H1 (cell line): ENCODE measurements around the gene FLT4. TPM values are rescaled to one million over a fixed set of nuclear protein-coding genes. Genes with fewer than 3 reads are reported as not detected.

ENCODE experiments used
- polyA plus RNA-seq, 7 experiments: library from polyadenylated mRNA; depleted of rRNA in 3 of 7; stranded (reverse) in 5 of 7; unstranded in 2 of 7; fragments of >200 nt in 5 of 7; fragments of 200-250 nt in 2 of 7; gene quantifications; 1 replicate in 5 of 7; 2 replicates in 1 of 7; 4 replicates in 1 of 7; pipeline versions ENCODE4 v1.2.1 to v1.2.3, GENCODE V29; 2011 to 2013; ENCODE audit warnings: missing spikeins in 2 of 7, mixed read lengths in 2 of 7
- total RNA-seq: library from RNA; stranded (reverse); fragmentation: NEBNext Ultra II Directional; extraction: Animal tissue kit (Norgen Biotek cat#: 25700); gene quantifications from 2 replicates; pipeline ENCODE4 v1.2.1, GENCODE V29; 2021
- TF ChIP-seq, protein P1 (sequence below): fragments of 300-600 bp; sonication (generic); IDR thresholded peaks from 2 replicates; pipeline ENCODE4 v1.7.1; 2012; ENCODE audit warnings: low read length, moderate library complexity, mild to moderate bottlenecking, inconsistent platforms; ENCODE audit not compliant: insufficient replicate concordance

The FLT4 gene
- total and polyA plus RNA-seq, 2 of the 8 experiments (the other 6 are each of a cell fraction or from before 2014, with no cell fraction given): 6.5 to 7.7 TPM

DNA sequence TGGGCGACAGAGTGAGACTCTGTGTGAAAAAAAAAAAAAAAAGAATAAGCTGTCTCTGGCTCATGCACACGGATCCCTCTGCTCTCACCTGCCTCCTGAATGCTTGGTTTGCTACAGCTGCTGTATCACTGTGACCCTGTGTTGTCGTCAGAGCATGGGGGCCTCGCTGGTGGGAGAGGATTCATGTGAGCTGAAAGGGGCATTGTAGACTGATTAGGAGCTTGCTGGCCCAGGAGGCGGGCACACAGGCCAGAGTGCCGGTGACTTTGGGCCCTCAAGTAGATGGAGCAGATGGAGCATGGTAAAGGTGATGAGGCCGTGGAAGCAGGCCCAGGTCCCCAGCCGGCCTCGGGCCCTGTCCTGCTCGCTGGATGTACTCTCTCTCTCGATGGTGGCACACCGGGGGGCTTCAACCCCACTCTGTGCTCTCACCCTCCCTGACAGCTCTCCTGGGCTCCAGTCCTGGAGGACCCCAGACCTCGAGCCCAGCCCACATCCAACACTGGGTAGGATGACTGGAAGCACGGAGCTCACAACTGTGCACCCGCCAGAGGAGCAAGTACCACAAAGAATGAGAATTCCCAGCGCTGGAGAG, 7.1 kb downstream of the FLT4 start (continued):
- TF ChIP-seq, protein P1, sequence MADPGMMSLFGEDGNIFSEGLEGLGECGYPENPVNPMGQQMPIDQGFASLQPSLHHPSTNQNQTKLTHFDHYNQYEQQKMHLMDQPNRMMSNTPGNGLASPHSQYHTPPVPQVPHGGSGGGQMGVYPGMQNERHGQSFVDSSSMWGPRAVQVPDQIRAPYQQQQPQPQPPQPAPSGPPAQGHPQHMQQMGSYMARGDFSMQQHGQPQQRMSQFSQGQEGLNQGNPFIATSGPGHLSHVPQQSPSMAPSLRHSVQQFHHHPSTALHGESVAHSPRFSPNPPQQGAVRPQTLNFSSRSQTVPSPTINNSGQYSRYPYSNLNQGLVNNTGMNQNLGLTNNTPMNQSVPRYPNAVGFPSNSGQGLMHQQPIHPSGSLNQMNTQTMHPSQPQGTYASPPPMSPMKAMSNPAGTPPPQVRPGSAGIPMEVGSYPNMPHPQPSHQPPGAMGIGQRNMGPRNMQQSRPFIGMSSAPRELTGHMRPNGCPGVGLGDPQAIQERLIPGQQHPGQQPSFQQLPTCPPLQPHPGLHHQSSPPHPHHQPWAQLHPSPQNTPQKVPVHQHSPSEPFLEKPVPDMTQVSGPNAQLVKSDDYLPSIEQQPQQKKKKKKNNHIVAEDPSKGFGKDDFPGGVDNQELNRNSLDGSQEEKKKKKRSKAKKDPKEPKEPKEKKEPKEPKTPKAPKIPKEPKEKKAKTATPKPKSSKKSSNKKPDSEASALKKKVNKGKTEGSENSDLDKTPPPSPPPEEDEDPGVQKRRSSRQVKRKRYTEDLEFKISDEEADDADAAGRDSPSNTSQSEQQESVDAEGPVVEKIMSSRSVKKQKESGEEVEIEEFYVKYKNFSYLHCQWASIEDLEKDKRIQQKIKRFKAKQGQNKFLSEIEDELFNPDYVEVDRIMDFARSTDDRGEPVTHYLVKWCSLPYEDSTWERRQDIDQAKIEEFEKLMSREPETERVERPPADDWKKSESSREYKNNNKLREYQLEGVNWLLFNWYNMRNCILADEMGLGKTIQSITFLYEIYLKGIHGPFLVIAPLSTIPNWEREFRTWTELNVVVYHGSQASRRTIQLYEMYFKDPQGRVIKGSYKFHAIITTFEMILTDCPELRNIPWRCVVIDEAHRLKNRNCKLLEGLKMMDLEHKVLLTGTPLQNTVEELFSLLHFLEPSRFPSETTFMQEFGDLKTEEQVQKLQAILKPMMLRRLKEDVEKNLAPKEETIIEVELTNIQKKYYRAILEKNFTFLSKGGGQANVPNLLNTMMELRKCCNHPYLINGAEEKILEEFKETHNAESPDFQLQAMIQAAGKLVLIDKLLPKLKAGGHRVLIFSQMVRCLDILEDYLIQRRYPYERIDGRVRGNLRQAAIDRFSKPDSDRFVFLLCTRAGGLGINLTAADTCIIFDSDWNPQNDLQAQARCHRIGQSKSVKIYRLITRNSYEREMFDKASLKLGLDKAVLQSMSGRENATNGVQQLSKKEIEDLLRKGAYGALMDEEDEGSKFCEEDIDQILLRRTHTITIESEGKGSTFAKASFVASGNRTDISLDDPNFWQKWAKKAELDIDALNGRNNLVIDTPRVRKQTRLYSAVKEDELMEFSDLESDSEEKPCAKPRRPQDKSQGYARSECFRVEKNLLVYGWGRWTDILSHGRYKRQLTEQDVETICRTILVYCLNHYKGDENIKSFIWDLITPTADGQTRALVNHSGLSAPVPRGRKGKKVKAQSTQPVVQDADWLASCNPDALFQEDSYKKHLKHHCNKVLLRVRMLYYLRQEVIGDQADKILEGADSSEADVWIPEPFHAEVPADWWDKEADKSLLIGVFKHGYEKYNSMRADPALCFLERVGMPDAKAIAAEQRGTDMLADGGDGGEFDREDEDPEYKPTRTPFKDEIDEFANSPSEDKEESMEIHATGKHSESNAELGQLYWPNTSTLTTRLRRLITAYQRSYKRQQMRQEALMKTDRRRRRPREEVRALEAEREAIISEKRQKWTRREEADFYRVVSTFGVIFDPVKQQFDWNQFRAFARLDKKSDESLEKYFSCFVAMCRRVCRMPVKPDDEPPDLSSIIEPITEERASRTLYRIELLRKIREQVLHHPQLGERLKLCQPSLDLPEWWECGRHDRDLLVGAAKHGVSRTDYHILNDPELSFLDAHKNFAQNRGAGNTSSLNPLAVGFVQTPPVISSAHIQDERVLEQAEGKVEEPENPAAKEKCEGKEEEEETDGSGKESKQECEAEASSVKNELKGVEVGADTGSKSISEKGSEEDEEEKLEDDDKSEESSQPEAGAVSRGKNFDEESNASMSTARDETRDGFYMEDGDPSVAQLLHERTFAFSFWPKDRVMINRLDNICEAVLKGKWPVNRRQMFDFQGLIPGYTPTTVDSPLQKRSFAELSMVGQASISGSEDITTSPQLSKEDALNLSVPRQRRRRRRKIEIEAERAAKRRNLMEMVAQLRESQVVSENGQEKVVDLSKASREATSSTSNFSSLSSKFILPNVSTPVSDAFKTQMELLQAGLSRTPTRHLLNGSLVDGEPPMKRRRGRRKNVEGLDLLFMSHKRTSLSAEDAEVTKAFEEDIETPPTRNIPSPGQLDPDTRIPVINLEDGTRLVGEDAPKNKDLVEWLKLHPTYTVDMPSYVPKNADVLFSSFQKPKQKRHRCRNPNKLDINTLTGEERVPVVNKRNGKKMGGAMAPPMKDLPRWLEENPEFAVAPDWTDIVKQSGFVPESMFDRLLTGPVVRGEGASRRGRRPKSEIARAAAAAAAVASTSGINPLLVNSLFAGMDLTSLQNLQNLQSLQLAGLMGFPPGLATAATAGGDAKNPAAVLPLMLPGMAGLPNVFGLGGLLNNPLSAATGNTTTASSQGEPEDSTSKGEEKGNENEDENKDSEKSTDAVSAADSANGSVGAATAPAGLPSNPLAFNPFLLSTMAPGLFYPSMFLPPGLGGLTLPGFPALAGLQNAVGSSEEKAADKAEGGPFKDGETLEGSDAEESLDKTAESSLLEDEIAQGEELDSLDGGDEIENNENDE: no peak
